Right renal cortex interstitium (tissue), 3 donors: Measurements from ENCODE around the gene SSBP3. TPM values are rescaled to one million over a fixed set of nuclear protein-coding genes. Genes with fewer than 3 reads are reported as not detected.

ENCODE experiments used
- DNase-seq, 3 donors: peaks; one replicate each; pipeline ENCODE4 v3.0.0-alpha.2; 2013; ENCODE audit warnings: low read depth in 3 of 3, low spot score in 2 of 3
- polyA plus RNA-seq, 3 donors: library from polyadenylated mRNA; unstranded; fragments of 120-200 nt; gene quantifications; one replicate each; pipeline ENCODE4 v1.2.1, GENCODE V29; 2013; ENCODE audit not compliant: insufficient read length in 3 of 3

The SSBP3 gene
- polyA plus RNA-seq, 3 donors: 103 to 110 (median 105) TPM

GRCh38 chr1:54273092-54273794 is 133.0 kb downstream of the SSBP3 start:
- DNase-seq: peak; percentile 93 to 97 (median 95)

GRCh38 chr1:54272772-54273091 is 133.5 kb downstream of the SSBP3 start:
- no peak for DNase-seq

DNA sequence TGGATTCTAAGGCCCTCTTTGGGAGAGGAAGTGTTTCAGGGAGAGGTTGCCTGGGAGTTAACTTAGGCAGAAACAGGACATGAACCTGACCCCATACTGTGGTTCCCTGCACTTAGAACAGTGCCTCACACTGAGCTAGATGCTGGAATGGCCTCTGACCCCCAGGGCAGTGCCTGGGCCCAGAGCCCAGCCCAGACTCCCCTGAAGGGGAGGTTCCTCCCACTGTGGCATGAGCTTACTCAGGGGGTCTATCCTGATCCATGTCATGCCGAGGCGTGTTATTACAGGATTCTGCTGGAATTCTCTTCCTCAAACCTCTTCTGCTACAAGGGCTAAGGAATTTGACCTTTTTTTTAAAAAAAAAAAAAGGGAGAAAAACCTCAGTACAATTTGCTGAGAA is 134.1 kb downstream of the SSBP3 start:
- DNase-seq: no peak

- DNase-seq: no peak
Measured at GRCh38 chr1:54271341-54271740, 134.9 kb downstream of the SSBP3 start.

GRCh38 chr1:54270543-54270942 is 135.7 kb downstream of the SSBP3 start:
- no peak for DNase-seq

DNA sequence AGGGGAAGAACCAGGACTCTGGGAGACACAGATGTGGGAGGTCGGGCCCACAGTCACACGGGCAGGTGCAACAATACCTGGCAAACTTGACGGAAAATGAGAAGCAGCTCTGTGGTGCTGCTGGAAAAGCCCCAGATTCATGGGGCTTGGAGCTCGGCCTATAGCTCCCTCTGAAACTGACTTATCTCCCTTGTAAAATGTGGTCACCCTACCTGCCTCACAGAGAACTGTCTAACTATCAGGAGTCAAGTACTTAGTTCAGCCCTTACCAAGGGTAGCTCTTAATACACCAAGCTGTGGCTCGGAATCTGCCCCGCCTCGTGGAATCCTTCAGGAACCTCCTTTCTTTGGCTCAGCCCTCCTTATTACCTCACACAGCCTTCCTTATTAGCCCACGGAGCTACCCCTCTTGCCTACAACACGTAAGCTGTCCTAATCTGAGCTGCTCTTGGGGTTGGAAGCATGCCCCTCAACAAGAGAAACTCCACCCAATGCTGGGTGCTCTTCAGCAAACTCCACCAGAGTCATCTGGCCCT is 137.4 kb downstream of the SSBP3 start:
- no peak for DNase-seq

DNA sequence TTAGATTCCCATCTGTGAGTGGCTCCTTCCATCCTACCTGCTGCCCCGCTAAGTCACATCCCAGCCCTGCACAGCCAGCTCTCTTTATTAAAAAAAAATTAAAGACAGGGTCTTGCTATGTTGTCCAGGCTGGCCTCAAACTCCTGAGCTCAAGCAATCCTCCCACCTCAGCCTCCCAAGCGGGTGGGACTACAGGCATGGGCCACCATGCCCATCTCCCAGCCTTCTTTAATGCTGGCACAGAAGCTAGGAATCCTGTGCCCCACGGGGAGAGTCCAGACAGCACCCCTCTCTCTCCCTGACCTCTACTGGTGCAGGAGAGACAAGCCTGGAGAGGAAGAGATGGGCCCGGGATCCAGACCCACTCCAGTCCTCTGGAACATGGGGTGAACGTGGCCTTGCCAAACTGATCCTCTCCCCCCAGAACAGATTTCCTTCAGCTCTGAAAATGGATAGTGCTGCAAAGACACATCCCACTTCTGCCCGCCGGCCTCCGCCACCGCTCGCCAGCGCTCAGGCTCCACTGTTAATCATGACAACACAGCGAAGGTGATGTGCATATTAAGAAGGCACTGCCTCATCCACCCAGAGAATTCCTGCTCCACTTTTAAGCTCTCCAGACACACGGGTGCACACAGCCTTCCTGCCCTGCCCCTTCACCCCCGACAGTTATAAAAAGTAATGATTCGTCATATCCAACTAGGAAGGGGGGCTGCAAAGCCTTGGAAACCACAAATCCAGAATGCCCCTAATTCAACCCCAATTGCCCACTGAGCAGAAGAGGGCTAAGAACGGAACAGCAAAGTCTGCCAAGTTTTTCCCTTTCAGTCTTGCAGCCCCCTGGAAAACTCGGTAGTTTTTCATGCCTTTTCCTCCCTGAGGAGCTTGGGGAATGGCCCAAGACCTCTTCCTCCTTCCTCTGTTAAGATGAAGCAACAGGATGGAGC is 138.1 kb downstream of the SSBP3 start:
- no peak for DNase-seq

- no peak for DNase-seq
Measured at GRCh38 chr1:54266908-54267307, 139.3 kb downstream of the SSBP3 start.

DNA sequence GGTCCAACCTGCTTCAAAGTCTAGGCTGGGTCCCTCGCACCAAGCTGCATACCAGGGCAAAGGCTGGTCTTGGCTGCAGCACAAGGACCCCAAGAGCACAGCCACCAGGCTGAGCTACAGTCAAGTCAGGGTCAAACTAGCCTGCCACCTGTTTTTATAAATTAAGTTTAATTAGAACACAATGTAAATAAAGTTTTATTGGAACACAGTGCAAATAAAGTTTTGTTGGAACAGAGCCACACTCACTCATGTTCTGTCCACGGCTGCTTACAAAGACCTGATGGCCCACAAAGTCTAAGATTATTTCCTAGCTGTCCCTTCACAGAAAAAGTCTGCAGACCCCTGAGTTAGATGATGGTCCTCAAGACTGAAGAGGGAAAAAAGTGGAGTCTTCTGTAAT is 140.0 kb downstream of the SSBP3 start:
- DNase-seq: no peak

- no peak for DNase-seq
Measured at GRCh38 chr1:54265659-54266058, 140.5 kb downstream of the SSBP3 start.

DNA sequence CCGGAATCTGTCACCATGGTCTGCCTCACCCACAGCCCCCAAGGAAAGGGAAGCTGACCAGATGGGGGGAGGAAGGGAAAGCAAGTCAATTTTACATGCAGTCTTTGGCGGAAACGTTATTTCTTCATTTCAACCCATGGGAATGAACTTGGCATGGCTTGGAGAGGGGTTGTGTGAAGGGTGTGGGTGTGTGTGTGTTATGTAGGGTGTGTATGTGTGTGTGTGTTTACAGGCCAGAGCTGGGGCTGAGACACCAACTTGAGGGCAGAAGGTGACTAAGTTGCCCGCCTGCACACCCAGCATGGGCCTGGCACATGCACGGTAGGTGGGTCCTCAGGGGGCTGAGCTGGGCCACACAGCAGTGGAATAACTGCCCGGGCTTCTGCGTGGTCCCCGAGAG is 141.1 kb downstream of the SSBP3 start:
- no peak for DNase-seq

- no peak for DNase-seq
Measured at GRCh38 chr1:54263601-54264226, 142.5 kb downstream of the SSBP3 start.

GRCh38 chr1:54262244-54262643 is 143.9 kb downstream of the SSBP3 start:
- DNase-seq: no peak

GRCh38 chr1:54260810-54261209 is 145.4 kb downstream of the SSBP3 start:
- no peak for DNase-seq

- DNase-seq: no peak
Measured at GRCh38 chr1:54259546-54260140, 146.6 kb downstream of the SSBP3 start.

- no peak for DNase-seq
Measured at GRCh38 chr1:54257876-54258275, 148.3 kb downstream of the SSBP3 start.

DNA sequence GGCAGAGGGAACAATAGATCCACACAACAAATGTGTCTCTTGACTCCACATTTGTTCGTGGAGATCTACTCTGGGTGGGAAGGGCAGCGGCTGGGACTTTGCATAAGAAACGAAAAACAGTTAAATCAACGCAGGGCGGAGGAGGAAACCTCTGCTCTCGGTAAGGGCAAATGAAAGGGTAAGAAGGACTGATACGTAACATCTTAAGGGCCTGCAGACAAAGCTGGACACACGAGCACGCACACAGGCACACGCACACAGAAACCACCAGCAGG is 148.9 kb downstream of the SSBP3 start:
- no peak for DNase-seq

DNA sequence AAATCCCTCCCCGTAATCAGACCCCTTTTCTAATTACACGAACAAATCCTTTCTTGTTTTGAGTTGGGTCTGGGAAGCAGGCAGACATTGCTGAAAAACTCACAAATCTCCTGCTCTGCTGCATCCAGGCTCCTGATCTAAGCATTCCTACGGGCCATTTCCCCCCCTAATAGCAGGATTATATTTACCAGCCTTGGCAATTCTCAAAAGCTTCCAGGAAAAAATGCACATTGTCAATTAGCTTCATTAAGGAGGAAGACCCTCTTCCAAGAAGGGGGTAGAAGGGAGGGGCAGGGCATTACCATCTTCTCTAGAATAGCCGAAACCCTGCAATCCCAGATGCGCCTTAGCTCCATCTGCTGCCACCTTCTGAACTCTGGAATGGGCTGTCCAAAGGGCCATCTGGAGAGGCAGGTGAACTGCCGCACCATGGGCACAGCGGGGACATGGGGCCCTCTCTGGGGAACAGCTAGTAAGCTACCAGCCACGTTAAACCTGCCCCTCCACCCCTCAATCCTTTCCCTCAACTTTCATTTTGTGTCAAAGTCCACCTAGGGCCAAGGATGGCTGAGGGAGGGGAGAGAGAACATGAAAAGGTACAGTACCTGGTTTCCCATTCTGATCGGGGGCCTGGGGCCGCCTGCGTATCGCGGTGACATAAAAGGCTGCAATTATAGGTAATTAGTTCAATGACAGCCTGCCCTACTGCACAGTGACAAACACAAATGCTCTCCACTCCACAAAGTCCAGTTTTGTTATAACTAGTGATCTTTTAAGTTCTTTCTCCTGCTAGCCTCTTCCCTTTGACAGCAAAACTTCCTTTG is 149.5 kb downstream of the SSBP3 start:
- no peak for DNase-seq

GRCh38 chr1:54255026-54255702 is 151.0 kb downstream of the SSBP3 start:
- no peak for DNase-seq

DNA sequence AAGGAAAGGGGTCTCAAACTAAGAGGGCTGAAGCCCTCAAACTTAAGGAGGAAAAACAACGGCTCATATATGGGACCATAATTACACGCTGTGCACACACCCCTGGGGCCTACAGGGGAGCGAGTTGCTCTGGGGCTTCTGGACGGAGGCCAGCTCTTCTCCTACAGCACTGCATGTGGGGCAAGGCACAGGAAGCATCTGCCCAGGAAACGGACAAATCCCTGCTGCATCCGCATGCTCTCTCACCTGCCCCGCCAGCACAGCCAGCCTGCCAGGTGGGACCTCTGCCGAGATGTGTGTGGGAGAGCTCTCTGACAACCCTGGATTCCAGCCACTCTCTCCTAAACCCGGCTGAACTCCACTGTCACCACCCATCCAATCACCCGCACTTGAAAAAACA is 152.1 kb downstream of the SSBP3 start:
- no peak for DNase-seq
